GM10847 (cell line): ENCODE results near the gene ZNF408.

ENCODE experiments used
- POLR2A ChIP-seq: IDR thresholded peaks from 2 replicates; pipeline ENCODE4 v1.6.1; 2011; ENCODE audit not compliant: insufficient read length; ENCODE audit errors: extremely low read depth

The ZNF408 gene

DNA sequence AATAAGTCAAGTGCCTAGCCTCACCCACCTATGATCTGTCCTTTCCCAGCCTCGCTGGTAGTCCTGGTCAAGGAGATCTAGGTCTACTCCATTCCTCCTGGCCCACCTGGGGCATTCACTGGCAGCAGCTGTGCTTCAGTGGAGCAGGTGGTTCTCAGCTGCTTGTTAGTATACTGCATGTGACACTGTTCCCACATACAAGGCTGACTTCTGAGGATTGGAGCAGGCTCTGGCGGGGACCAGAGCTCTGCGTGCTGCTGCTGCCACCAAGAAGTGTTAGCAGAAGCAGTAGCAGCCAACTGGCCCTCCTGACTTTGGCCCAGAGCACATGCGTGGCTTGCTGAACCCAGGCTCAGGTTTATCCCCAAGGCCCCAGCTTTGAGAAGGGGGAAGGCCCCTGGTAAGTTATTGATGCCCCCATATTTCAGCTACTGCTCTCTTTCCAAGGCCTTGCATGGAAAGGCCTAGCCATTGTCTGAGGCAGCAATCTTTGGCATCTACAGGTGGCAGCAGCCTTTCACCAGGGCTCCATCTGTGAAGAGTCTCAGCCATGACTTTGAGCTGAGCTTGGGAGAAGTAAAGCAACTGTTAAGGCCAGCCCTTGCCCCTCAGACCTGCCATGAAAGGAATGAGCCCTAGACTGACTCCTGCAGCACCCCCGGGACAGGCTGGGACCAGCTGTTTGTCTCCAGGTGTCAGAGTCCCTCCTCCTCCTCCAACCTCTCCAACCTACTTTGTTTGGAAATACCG, 26.9 kb upstream of the ZNF408 start:
- TF ChIP-seq POLR2A, result no peak

DNA sequence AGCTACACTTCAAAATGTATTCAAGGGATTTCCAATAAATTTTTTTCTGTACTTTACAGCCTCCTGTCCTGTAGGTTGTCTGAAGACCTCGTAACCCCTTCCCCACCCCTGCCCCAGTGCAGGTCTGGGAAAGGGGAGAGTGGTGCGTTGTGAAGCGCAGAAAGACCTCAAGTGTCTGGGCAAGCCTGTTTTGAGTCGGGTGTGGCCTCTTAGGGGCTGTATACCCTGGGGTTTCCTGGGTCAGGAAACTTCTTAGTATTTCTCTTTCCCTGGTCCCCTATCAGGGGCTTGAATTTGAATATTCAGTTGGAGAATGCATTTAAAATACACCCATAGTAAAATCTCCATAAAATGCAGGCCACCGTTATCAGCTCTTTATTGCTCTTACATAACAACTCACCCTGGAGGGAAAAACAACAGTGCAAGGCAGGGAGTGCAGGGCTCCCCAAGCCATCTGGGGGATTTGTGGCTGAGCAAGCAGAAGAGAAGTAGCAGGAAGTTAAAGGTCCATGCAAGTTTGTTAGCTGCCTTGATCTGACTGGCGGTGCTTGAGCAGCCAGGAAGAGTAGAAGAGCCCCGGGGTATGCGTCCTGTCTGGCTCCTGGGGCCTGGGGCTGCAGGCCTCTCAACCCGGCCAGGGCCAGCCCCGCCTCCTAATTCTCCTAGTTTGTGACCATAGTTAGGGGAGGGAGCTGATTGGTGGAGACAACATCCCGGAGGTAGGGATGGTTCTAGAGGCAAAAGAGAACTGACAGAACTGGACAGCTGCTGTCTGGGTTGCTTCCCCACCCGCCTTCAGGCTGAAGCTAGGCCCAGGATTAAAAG, 26.2 kb upstream of the ZNF408 start:
- TF ChIP-seq POLR2A, result no peak

DNA sequence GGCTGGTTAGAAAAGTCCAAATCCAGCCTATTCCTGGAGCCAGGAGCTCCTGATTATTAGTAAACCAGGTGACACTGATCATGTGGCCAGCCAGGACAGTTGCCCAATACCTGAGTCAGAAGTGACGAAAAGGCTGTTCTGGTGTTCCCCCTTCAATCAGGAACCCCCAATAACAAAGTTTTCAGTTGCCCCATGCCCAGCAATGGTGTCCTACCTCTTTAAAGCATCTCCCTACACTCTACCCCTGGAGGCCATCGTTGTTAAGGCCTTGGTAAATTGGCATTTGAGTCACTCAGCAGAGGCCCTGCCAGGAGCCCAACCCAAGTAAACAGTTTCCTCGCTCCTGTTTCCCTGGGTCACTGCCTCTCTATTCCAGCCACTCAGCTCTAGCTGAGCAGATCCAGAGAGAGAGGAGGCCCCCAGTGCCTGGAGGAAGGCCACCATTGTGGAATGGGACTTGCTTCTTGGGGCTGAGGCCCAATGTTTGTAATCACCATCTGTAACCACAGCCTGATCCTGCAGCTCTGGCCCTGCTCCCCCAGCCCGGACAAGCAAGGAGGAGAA, 25.5 kb upstream of the ZNF408 start:
- TF ChIP-seq POLR2A, result no peak

DNA sequence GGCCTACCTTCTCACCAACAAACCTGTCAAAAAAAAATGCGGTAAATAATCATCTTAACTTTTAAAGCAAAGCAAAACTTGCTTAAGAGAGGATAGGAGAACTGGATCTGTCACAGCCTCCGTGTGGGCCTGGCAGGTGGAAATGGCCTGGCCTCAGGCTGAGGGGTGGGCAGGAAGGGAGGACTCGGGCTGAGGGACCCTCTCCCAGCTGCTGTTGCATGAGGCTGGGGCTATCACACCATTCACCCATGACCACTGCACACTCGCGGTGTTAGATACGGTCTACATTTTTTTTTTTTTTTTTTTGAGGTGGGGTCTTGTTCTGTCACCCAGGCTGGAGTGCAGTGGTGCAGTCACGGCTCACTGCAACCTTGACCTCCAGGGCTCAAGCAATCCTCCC, 24.9 kb upstream of the ZNF408 start:
- no peak for TF ChIP-seq POLR2A

DNA sequence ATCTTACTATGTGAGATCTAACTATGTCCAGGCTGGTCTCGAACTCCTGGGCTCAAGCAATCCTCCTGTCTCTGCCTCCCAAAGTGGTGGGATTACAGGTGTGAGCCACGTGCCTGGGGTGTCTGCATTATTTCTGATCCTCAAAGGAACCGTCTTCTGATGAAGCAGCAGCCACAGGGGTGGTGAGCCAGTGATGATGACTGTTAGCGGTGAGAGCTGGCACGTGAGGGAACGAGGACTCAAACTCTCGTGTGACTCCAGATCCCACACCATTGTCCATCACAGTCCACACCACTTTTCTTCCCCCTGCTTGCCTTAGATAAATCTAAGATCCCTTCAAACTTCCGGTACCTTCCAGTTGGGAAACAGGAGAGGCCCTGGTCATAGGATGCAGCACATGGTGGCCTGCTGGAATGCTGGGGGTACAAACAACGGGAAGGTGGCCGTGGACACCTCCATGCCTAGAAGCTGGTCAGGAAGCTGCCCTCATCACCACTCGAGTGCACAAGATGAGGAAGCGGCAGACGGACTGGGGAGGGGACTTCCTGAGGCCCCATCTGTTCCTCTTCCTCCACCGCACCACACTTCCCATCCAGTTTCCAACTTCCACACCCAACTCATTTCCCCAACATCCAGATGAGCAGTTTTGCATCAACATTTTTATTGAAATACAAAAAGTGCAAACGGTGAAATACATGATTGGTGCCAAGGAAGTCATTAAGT, 24.2 kb upstream of the ZNF408 start:
- TF ChIP-seq POLR2A, result no peak

DNA sequence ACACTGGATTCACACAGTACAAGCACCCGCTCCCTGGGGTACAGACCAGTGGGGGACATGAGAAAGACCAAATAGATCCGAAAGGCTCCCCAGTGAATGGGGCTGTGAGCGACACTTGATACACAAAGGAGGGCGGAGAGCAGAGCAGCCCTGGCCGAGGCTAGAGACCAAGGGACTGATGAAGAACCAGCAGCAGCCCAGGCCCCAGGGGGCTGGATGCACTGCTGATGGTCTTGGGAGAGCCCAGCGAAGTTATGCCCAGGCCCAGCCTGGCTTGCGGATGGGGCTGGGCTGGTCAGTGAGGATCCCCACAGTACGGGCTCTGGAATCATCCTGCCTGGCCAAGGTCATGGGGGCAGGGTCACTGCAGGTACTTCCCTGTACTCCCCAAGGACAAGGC, 23.7 kb upstream of the ZNF408 start:
- TF ChIP-seq POLR2A, result no peak

DNA sequence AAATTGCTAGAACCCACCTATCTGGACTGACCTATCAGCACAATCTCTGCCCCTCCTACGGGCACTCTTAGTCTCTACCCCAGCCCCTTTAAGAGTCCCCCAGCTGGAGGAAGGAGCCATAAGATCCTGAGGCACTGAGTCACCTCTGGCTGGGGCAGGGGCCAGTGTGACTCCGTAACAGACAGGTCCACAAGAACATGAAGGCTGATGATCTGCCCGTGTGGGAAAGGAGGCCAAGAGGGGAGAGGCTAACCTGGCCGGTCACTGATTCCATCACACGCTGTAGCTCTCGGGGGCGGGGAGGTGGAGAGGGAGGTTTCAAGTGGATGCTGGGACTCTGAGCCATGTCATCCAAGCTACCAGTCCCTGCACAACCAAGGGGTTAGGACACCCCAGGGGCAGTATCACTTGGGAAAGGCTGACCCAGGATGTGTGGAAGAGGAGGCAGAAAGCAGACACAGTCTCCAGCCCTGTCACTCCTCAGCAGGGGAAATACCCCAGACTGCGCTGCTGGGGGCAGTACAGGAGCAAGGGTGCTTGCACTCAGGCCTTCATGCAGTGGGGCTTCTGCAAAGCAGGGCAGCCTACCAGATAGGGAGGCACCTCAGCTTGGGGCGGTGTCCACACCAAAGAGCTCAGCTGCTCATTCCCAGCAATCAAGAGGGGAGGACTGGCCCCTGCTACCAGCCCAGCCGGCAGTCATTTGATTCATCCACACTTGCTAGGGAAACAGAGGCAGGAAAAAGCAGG, 22.7 kb upstream of the ZNF408 start:
- TF ChIP-seq POLR2A, result no peak

DNA sequence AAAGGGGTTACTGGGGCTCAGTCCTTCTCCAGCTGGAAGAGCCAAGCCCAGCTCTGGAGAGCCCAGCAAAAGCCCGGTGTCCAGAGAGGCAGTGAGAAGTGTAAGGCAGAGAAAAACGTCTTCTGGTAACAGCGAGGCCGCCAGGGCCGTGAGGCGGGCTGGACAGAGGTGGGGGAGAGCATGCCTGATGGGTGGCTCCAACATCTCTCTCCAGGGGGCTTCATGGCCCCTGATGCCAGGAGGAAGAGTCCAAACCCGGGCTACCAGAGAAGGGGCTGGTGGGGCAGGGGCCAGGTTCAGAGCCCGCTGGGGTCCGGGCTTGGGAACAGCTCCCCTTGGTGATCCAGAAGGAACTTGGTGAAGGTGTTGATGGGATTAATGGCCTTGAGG, 22.1 kb upstream of the ZNF408 start:
- no peak for TF ChIP-seq POLR2A

DNA sequence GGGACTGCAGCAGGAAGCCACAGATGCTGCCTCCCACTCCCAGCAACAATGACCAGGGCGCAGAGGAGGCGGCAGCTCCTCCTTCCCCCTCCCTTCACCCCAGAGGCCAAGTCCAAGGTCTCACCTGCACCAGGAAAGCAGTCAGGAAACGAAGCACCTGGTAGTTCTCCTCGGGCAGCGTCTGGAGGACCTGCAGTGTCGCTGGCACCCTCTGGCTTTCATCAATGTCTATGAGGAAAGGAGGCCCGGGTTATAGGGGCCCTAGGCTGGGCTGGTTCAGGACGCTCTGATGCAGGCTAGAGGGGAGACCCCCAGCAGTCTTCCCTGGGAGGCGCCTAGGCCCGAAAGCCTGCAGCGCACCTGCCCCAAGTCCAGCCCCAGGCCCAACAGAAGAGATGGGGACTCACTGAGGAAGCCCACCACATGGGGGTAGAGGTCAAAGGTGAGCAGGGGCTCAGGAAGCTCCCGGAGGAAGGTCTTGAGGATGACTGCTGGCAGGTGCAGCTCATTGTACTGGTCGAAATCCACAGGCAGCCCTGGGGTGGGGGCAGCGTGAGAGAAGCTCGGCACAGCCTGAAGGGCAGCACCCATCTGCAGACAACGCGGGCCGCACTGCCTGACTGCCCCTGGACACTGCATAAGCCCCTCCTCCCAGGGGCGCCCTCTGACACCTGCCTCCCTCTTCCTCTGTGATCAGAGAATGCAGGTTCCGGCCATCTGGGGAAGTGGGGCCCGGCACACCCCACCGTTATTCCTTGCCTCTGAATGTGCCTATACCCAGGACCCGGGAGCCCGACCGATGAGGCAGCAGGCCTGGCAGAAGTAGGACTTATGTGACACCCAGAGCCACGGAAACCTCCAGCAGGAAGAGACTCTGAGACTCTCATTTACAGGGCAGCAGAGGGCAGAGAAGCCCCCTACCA, 21.3 kb upstream of the ZNF408 start:
- TF ChIP-seq POLR2A, result no peak

DNA sequence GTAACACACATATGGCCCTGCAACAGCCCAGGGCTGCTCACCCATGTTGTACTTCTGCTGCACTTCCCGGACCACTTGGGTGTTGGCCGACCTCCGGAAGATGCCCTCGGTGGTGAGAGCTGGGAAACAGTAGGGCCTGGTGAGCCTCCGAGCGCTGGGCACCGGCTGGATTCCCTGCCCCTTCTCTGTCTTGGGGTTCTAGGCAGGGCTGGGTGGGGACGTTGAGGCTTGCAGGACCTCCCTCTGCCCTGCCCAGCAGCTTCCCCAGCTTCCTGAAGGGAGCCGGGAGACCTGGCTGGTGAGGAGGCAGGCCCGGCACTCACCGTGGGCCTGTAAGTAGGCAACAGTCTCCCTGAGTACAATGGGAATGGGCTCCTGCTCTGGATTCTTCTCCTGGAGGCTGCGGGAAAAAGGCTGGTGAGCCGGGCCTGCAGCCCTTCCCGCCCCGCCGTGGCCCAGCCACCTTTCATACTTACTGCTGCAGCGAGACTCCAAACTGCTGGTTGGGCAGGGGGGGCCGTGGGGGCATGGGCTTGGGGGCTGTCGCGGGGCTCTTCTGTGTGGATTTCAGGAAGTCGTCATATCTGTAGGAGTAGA, 20.6 kb upstream of the ZNF408 start:
- no peak for TF ChIP-seq POLR2A

DNA sequence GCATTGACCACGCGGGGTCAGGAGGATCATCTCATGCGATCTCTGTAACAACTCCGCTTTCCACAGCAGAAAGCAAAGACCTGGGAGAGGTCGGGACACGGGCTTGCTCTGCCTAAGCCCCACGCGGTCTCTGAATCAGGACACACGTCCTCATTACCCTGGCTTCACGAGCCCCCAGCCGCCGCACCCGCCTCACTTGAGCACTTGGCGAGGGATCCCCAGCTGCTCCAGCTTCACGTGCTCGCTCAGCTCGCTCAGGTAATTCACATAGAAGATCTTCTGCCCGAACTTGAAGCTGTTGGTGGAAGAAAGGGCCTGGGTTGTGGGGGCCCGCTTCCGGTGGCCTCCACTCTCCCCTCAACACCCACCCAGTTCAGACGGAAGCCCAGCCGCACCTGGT, 20.0 kb upstream of the ZNF408 start:
- no peak for TF ChIP-seq POLR2A

DNA sequence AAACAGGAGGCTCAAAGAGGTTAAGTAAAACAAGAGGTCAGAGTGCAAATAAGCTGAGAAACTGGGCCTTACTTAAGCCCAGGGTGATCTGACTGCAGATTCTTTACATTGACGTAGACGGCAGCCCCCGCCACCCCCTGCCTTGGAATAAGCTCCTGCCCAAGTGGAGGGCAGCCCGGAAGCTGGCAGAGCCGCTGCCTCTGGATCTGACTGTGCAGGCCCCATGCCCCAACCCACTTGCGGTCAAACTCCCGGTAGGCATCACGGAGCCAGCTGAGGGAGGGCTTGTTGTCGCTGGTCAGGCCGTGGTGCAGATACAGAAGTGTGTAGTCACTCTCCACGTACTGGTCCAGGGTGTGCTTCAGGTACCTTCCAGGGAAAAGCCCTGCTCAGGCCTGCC, 19.0 kb upstream of the ZNF408 start:
- no peak for TF ChIP-seq POLR2A
